HG03432 (cell line): ENCODE measurements around the gene ABCB1.

Experiments used
- ATAC-seq: cut with Tn5 transposase; IDR thresholded peaks from one replicate; pipeline ENCODE4 v1.9.1; 2021; ENCODE audit warnings: mild to moderate bottlenecking, moderate library complexity; ENCODE audit not compliant: unreplicated experiment

The ABCB1 gene

DNA sequence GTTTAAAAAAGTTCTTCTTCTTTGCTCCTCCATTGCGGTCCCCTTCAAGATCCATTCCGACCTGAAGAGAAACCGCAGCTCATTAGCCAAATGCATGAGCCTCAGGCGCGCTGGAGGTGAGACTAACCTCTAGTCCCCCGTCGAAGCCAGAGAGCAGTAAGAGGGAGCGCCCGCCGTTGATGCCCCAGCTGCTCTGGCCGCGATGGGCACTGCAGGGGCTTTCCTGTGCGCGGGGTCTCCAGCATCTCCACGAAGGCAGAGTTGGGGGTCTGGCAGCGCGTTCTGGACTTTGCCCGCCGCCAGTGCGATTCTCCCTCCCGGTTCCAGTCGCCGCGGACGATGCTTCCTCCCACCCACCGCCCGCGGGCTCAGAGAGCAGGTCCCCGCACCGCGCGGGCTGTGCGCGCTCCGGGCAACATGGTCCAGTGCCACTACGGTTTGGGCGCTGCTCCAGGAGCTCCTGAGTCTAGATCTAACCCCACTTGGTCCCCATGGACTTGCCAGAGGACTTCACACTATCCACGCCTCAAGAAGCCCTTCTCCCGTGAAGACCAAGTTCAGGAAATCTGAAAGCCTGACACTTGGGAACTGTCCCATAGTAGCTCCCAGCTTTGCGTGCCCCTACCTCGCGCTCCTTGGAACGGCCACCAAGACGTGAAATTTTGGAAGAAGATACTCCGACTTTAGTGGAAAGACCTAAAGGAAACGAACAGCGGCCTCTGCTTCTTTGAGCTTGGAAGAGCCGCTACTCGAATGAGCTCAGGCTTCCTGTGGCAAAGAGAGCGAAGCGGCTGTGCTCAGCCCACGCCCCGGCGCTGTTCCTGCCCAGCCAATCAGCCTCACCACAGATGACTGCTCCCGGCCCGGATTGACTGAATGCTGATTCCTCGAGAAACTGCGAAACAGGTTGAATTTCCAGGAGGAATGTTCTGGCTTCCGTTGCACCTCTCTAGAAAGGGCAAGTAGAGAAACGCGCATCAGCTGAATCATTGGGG, at the start of gene ABCB1:
Gene ABCB1, minus strand, starts transcription at position 755 of the 995 bp plus-strand sequence. Its CDS starts 700 bp downstream, at position 55.
- ATAC-seq = peak; percentile 69

DNA sequence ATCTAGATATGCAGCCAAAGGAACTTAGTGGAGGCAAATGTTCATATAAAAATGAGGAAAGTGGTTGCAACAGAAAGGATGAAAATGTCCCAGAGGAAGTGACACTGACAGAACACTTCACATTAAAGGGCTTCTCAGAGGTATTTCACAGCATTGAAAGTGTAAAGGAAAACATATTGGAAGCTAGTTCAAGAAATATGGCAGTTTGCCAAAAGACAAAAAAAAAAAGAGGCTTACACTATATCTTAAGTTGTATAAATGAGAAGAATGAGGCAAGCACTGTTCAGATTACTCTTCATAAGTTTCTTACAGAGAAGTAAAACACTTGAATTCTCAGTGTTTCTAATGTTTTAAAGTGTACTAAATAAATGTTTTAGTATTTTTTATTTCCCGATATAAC, 47.6 kb upstream of the ABCB1 start:
- ATAC-seq = no peak

DNA sequence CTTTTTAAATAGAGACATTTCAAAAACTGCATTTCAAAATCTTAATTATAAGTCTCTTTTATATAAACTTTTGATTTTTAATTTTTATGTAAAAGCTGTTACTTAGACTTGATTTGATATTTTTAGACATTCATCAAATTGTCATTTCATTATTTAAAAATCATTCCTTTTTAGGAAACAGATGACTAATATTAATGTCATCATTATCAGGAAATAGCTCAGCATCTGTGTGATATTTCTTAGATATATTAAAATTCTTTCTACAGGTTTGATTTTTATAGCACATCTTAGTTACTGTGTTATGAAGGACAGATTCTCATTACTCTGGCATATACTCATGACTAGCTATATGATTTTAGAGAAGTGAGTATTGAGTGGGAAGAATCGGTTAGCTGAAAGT, 44.8 kb upstream of the ABCB1 start:
- no peak for ATAC-seq

DNA sequence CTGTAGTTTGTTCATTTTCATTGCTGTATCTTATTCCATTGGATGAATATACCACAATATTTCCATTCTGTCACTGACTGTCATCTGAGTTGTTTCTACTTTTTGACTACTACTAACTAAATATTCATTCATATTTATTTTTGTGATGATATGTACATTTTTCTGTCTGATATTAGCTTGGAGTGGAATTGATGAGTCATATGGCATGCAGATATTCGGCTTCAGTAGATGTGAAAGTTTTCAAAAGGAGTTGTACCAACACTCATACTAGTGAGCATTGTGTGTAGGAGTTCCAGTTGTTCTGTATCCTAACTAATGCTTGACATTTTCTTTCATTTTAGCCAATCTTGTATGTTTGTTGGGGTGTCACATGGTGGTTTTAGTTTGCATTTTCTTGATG, 35.2 kb upstream of the ABCB1 start:
- ATAC-seq = no peak

DNA sequence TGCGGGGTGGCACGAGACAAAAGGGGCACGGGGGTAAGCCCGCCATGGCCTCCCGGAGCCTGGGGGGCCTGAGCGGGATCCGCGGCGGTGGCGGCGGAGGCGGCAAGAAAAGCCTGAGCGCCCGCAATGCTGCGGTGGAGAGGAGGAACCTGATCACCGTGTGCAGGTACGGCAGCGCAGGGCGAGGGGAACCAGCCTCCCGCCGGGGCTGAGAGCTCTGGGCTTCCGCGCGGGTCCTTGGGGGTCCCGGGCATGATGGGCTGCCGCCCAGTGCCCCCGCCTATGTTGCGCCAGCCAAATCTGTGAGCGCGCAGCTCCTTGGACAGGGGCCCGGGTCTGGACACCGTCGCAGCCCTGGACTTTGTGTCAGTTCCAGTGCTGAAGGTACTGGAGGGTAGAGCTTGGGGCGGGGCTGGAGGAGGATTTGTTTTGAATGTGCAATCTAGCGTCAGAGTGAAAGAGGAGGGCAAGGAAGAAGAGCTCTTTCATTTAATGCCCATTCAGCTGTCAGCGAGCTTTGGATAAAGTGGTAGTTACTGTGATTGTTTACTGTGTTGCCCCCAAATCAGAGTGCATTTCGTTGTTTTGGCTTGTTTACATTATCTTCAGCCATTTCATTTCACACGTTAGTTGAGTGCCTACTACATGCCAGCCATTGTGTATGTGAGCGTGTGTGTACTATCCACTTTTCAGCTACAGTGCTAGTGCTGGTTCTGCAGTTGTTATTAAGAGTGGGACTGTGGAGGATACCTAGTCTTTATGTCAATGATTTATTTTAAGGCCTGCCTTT, 28.3 kb upstream of the ABCB1 start:
- ATAC-seq = no peak

DNA sequence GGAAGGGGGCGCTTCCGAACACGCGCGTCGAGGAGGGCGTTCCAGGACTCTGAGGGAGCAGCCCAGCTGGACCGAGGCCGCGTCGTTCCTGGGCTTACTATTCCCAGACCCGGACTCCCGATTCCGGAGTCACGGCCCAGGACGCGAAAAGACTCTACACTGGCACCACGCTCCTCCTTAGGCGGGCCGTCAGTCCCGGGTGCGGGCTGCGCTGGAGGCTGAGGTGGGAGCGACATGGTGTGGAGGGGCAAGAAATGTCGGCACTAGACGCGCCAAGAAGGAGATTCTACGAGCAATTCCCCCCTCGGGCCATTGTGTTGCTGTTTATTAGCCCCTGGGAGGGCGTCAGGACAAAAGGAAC, 26.9 kb upstream of the ABCB1 start:
- ATAC-seq = peak; percentile 37

DNA sequence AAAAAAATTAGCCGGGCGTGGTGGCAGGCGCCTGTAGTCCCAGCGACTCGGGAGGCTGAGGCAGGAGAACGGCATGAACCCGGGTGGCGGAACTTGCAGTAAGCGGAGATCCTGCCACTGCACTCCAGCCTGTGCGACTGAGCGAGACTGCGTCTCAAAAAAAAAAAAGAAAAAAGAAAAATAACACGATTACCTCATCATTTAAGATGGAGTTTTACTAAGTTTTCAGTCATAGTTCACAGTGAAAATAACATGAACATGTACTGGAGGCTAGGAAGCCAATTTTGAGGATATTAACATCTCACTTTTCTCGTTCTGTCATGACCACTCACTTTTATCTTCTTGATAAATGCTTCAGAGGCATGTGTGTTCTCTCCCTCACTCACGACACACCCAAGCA, 24.4 kb upstream of the ABCB1 start:
- ATAC-seq = no peak

DNA sequence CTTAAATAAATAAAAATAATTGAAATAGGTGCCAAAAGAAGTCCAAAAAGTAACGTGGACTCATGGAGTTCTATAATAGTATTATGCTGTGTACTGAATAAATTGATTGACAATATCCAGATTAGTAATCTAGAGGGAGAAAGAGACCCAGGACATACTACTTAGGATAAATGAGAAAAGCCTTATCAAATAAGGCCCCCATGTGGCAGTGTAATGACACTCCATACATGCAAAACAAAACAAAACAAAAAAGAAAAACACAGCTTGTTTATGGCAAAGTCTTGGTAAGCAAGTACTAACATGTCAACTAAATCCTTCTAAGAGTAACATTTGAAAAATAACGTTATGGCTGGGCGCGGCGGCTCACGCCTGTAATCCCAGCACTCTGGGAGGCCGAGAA, 23.9 kb upstream of the ABCB1 start:
- ATAC-seq = no peak

DNA sequence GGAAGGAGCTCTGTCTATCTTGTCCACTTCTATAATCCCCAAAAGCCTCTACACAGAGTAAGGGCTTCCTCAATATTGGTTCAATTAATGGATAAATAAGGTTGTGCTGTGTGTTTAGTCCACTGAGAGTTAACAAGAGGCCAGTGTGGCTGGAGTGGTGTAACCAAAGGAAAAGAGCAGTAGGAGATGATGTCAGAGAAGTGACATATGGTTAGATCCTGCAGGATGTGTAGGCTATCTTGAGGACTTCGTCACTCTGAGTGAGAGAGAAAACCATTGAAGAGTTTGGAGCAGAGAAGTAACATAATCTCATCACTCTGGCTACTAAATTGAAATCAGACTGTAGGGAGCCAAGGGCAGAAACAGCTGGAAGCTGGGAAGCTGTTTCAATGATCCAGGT, 14.5 kb upstream of the ABCB1 start:
- ATAC-seq = no peak

DNA sequence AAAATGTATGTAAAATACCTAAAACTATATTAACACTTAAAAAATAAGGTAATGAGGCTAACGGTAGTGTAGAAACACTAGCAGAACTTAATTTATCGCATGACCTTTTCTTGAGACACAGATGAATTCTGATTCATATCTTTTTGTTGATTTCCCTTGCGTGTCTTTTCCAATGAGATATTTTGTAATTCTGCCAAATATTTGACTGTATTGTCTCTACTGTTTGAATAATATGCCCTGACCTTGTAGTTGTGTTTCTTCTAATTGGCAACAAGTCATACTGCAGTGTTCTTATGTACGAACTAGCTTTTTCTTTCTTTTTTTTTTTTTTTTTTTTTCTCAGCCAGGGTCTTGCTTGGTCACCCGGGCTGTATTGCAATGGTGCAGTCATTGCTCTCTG, 9.2 kb upstream of the ABCB1 start:
- ATAC-seq = no peak

DNA sequence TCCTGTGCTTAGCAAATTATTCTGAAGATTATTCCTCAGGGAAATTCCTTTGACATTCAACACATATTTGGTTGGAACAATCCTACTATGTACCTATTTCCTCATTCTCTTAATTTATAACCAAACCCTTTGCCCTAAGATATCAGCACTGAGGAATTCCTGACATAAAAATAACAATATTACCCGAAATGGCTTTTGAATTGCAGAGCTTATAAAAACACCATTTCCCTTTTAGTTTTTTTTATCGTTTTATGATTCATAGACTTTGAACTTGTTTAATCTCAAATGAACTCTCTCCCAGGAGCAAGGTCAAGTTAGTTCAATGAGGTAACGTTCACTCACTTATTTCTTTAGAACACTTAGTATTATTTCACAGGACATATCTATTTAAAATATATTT, 7.7 kb upstream of the ABCB1 start:
- ATAC-seq = no peak

DNA sequence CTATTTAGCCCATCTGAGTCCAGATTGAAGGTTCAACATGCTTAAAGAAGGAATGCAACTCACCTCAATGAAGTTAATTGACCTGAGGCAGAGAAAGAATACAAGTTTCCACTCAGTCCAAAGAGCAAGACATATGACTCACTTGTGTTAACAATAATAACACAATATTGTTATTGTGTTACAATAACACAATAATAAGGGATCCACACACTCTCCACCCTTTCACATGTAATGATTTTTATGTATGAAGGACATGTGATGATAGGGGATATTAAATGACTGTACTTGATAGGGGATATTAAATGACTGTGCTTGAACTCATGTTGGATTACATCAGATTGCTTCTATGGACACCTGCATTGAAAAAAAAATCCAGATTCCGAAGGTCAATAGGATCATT, 3.6 kb upstream of the ABCB1 start:
- no peak for ATAC-seq

DNA sequence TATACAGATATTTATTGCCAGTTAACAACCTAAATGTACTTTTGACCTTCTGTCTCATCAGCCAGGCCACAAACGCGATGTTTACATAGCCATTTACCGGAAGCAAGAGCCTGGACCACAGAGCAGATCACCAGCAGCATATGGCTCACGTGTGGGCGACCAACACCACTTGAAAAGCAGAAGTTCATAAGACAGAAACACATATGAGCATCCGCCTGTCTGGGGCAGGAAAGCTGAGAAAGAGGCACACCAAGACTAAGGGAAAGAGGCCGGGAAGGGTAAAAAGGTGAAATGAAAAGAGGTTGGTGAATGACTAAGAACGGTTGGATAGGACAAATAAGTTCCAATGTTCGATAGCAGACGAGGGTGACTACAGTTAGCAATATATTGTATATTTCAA, 1.3 kb downstream of the ABCB1 start:
- peak; percentile 93 for ATAC-seq

DNA sequence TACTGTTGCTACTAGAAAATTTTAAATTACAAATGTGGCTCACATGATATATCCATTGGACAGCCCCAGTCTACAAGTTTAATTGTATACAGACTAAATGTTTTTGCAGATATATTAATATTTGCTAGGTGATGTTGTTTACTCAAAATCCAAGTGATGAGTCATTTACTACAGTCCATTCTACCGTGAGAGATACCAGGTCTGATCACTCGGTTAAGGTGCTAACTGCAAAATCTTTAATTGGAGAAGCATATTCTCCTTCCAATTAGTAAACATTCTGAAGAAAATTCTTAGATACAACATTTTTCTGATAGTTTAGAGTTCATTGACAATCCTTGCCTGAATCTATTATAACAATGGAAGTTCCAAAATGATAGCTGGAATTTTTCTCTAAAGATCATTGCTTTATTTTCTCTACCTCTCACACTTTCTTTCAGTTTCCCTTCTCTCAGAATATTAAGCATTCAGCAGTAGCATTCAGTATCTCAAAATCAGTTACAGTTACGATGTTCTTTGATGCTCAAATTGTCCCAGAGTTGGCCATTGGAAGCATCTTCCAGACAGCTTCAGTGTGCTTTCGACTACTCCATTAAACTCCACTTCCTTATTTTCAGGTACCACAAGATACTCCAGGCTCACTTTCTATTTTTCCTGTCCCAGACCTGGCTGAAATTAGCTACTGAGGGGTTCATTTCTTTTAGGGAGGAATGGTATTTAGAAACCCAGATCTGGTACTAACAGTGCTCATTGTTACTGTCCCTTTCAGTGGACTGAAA, 2.3 kb downstream of the ABCB1 start:
- ATAC-seq = no peak

DNA sequence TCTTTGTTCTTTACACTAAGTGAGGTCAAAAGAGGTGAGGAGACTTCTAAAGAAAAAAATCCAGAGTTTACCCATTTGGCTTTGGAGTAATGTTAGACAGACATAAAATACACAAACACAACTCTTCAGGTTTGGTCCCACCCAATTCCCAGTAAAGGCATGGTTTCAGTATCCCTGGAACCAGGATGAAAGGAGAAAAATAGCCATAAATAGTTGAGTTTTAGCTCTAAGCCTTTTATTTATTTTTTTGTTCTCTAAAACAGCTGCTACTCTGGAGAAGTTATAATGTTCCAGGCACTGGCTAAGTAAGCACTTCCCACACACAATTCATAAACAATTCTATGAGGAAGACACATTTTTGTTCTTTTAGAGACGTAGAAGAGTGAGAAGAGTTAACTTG, 4.0 kb downstream of the ABCB1 start:
- no peak for ATAC-seq

DNA sequence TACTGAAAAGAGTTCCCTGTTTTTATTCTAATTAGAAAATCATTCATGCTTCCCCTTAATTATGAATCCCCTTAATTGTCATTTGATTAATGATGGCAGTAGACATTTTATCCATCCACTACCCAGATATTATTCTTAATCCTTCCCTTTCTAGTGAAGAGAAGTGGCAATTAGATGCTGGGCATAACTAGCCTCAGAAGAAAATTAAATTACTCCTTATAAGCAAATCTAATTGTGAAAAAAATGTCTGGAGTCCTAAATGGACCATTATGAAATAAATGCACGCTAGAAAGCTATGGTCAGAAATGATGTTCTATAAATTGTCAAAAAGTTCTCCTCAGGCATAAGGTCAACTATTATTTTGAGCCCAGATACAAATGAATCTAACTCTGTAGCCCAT, 4.5 kb downstream of the ABCB1 start:
- ATAC-seq = no peak

DNA sequence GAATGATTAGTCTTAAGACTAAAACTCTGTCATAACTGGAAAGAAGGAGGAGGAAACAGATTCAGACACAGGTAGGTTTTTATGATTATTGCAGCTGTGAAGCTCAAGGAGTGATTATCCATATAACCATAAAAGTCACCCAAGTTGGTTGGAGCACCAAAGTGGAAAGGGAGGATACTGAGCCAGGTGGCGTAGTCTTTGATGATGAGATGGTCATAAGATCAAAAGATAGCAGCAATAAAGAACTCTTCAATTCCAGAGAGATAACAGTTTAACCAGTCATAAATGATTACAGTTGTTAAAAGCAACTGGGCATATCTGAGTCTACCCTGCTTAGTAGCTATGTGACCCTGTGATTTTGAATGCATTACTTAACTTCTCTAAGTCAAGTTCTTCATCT, 8.4 kb downstream of the ABCB1 start:
- ATAC-seq = no peak

DNA sequence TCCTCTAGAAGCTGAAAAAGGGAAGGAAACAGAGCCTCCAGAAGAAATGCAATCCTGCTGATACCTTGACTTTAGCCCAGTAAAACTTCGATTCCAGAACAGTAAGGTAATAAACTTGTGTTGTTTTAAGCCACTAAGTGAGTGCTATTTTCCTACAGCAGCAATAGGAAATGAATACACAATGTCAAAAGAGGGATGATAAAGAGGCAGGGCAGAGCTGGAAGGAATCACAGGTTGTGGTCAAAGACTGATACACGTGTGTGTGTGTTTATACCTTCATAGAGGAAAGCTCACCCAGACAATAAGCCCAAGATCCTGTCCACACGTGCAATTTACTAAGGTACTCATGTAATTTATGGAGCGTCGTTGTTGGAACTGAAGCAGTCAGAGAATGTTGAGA, 9.5 kb downstream of the ABCB1 start:
- no peak for ATAC-seq

DNA sequence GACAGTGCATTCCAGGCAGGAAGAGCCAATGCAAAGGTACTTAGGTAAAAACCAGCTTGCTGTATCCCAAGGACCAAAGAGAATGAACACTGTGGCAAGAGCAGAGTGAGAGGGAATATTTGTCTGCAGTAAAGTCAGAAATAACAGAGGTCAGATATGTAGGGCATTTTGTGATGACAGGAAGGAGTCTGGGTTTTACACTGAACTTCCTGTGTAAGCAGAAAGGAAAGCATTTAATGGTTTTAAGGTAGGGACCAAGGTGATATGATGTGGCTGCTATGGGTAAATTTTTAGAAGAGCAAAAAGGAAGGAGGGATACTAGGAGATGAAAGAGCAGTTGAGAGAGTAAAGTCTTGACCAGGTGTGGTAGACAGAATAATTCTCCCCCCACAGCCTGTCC, 10.1 kb downstream of the ABCB1 start:
- no peak for ATAC-seq

DNA sequence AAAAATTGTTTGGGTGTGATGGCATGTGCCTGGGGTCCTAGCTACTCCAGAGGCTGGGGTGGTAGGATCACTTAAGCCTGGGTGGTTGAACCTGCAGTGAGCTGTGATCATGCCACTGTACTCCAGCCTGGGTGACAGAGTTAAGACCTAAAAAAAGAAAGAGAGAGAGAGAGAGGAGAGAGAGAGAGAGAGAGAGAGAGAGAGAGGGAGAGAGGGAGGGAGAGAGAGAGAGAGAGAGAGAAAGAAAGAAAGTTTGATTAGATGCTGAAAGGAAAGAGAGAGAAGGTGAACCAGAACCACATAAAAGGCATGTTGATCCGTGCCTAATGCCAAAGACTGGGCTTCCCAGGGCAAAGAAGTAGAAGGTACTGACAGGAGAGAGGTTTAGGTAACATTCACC, 11.1 kb downstream of the ABCB1 start:
- no peak for ATAC-seq

DNA sequence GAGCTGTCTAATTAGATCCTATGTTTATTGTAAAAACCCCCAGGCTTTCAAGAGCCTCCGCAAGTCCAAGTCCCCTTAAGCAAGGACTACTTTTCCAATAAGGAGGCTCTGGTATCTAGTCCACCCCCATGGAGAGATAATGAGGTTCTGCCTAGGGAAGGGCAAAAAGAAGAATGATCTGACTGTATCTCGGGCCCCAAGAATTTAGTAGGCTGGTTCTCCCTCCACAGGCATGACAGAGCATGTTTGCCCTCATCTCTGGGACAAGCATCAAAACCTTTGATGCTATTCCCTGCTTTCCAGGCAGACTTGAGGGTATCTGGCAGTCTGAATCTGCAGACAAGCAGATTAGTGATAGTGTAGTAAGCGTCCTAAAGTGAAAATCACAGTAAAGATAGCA, 19.0 kb downstream of the ABCB1 start:
- ATAC-seq = no peak
